ENCODE measurements around the gene PNPLA7.
"Not testable (repeated sequence)": the region's sequence is repeated elsewhere in the genome, so short reads cannot be mapped to it uniquely, and the experiment has no call there.

The PNPLA7 gene

DNA sequence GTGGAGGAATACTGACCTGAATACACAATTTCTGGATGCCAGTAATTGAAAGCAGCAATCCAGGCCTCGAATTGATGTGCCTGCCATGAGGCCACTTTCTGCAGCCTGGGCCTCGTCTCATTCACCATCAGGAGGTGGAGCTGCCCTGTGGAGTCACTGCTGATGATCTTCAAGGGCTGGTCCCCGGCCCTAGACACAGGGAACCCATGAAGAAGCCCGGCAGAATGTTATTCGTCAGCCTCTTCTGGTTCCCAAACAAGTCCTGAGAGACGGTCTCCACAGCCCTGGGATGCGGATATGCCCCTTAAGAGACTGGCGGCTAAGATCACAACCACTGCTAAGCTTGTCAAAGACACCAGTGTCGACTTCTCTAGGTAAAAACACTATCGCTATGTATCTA is 24.0 kb upstream of the PNPLA7 start:
- DNase-seq = no peak

DNA sequence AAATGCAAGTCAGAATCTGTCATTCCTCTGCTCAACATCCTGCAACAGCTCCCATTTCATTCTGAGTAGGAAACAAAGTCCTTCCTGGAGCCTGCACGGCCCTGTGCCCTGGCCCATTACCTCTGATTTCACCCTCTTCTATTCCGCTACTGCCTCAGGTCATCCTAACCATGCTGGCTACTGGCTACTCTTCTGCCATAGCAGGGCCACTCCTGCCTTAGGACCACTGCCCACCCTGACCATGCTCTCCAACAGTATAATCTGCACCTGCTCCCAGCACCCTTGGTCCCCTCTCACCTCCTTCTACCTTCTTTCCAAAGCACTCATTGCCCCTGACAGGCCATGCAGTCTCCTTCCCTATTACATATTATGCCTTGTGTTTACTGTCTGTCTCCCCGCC is 20.4 kb upstream of the PNPLA7 start:
- DNase-seq = no peak

DNA sequence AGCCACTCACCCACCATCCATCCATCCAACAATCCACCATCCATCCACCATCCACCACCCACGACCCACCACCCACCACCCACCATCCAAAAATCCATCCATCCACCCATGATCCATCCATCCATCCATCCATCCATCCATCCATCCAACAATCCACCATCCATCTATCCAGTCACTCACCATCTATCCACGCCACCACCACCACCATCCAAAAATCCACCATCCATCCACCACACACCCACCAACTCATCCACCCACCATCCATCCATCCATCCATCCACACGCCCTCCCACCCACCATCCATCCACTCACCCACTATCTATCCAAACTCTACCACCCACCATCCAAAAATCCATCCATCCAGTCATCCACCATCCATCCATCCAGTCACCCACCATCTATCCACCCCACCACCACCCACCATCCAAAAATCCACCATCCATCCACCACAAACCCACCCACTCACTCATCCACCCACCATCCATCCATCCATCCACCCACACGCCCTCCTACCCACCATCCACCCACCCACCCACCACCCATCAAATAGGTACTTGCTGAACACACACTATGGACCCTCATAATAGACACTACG is 19.5 kb upstream of the PNPLA7 start:
- DNase-seq = no peak

DNA sequence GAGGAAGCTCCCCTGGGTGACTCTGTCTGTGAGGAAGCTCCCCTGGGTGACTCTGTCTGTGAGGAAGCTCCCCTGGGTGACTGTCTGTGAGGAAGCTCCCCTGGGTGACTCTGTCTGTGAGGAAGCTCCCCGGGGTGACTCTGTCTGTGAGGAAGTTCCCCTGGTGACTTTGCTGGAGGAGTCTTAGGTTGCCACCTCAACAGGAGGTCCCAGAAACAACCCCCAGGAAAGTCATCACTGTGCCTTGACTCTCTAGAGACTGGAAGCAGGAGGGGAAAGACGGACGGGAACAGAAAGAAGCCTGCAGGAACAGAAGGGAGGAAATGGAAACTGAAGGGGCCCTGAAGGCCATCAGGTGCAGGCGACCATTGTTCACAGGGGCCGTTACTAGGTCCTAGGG is 18.2 kb upstream of the PNPLA7 start:
- DNase-seq = not testable (repeated sequence)

DNA sequence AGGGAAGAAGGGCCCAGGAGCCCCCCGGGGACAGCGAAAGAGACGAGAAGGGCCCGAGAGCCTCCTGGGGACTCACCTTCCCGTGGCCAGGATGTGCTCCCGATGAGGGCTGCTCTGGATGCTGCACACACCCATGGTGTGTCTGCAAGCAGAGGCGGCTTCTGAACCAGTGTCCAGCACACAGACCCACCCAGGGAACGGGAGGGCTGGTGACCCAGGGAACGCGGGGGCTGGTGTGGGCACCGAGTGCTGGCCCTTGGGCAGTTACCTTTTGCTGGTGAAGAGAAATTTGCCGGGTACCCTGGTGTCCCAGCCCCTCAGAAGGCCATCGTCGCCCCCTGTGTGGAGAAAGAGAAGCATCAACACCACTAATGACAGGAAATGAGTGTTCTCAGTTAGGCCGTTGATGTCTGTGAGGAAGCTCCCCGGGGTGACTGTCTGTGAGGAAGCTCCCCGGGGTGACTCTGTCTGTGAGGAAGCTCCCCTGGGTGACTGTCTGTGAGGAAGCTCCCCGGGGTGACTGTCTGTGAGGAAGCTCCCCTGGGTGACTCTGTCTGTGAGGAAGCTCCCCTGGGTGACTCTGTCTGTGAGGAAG is 14.7 kb upstream of the PNPLA7 start:
- no peak for DNase-seq

DNA sequence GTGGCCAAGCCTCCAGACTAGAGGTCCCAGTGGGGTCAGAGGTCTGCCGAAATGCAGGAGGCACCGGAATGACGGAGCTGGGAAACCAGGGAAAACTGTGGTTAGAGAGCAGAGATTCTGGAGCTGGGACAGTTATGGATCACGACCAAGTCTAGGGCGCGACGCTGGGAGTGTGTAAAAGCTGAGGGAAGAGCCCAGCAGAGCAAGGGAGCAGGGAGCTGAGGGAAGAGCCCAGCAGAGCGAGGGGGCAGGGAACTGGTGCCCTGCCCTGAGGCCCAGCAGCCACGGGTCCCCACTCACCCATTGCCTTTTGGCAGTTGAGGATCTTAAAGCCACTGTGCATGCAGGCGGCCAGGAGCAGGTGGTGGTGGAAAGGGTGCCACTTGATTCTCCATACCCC is 13.9 kb upstream of the PNPLA7 start:
- DNase-seq = no peak

DNA sequence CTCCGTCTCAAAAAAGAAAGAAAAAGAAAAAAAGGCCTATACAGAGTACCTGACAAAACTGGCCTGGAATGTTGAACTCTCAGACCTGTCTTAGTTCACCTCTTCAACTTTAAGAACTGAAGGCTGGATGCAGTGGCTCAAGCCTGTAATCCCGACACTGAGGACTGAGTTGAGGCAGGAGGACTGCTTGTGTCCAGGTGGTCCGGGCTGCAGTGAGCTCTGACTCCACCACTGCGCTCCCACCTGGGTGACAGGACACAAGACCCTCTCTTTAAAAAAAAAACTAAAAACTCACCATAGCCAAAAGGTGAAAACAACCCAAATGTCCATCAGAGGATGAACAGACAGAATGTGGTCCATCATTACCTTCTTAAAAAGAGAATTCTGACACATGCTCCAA is 7.9 kb upstream of the PNPLA7 start:
- DNase-seq = no peak

DNA sequence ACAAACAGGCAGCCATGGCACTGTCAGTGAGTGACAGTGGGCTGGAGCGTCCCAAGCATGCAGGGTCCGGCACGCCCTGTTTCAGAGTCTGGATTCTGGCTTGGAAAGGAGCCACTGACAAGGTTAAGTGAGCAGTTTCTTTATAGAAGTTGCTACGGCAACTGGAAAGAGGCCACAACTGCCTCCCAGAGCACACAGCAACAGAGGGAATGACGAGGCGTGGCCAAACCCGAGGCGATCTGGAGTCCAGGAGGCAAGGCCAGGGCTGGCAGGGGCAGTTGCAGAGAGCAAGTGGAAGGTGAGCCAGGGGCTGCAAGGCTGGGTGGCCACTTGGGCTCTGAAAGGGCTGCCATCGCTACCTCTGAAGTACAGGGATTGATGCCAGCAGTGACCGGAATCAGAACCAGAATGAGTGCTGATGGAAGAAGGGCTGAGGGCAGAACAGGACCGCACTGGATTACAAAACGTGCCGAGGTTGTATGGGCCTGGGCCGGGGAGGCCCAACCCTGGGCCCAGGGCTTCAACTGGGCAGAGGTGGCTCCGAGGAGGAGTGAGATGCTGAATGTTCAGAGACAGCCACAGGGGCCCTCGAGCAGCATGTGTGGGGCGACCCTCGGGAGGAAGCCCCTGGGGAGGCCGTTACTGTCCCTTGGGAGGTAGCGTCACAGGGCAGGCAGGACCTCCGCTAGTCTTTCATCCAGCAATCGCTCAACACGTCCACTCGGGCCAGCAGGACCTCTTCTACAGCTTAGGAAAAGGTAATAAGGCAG is 6.1 kb upstream of the PNPLA7 start:
- no peak for DNase-seq

DNA sequence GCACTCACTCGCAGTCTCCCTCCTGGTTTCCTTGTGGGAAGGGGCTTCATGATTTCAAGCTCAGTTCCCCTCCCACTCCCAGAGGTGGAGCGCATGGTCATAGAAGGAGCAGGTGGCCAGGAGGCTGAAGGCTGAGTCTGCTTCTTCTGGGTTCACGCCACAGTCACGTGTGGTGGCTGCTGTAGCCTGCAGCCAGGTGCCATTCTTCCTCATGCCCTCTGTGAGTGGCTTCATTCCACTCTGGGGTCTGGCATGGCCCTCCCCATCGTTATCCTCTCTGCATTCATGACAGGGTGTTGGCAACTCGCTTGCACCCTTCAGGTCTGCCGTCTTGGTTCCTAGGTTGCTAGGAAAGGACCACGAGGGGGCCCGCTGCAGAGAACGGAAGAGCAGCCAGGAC is 5.0 kb upstream of the PNPLA7 start:
- DNase-seq = no peak

DNA sequence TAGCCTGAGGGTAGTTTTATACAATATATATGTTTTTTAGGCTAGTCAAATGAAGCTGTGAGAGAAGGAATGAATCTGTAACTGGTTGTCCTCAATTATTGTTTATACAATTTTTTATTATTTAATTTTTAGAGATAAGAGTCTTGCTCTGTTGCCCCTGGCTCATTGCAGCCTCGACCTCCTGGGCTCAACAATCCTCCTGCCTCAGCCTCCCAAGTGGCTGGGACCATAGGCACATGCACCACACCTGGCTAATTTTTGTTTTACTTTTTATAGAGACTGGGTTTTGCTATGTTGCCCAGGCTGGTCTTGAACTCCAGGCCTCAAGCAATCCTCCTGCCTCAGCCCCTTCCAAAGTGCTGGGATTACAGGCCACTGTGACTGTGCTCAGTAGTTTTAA is 4.1 kb upstream of the PNPLA7 start:
- DNase-seq = no peak

DNA sequence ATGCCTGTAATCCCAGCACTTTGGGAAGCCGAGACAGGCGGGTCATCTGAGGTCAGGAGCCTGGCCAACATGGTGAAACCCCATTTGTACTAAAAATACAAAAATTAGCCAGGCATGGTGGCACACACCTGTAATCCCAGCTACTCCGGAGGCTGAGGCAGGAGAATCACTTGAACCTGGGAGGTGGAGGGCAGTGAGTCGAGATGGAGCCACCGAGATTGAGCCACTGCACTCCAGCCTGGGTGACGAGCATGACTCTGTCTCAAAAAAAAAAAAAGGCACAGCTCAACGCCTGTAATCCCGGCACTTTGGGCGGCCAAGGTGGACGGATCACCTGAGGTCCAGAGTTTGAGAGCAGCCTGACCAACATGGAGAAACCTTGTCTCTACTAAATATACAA is 3.5 kb upstream of the PNPLA7 start:
- not testable (repeated sequence) for DNase-seq

DNA sequence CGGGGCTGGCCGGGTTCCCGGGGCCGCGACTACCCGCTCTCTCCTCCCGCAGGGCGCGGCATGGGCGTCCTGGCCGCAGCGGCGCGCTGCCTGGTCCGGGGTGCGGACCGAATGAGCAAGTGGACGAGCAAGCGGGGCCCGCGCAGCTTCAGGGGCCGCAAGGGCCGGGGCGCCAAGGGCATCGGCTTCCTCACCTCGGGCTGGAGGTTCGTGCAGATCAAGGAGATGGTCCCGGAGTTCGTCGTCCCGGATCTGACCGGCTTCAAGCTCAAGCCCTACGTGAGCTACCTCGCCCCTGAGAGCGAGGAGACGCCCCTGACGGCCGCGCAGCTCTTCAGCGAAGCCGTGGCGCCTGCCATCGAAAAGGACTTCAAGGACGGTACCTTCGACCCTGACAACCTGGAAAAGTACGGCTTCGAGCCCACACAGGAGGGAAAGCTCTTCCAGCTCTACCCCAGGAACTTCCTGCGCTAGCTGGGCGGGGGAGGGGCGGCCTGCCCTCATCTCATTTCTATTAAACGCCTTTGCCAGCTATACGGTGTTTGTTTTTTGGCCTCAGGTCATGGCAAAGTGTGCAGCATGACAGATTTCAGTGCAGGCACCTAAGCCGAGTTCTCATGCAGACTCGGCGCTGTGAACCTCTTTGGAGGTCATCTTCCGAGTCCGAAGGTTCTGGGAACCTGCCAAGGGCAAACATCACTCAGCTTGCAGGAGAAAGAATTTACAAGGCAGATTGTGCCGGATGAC is 2.0 kb upstream of the PNPLA7 start:
- DNase-seq = no peak

DNA sequence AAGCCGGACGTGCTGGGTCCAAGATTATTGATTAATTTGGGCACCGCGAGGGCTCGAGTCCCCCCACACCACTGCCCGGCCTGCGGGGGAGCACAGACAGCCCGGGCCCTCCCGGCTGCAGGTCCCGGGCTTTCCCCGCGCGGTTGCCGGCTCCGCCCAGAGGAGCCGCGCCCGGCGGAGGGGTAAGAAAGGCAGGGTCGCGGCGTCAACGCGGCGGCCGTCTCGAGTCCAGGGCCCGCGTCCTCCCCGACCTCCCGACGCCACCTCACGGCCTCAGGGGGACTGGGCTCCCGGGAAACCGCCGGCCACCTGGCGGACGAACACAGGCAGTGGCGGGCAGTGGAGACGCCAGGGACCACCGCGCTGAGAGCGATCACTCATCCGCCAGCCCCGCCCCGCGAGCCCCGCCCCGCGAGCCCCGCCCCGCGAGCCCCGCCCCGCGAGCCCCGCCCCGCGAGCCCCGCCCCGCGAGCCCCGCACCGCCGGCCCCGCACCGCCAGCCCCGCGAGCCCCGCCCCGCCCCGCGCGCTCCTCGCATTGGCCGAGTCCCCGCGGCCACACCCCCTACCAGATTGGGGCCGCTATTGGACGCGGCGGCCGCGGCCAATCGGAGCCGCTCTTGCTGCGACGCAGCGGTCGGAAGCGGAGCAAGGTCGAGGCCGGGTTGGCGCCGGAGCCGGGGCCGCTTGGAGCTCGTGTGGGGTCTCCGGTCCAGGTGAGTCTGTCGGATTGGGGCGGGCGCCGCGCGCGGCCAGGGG is 1.2 kb upstream of the PNPLA7 start, which contains the start of gene MRPL41:
Gene MRPL41, plus strand, starts transcription at position 616 of the 758 bp plus-strand sequence. CDS start 203 bp downstream, outside the sequence.
- peak; percentile 86 for DNase-seq

DNA sequence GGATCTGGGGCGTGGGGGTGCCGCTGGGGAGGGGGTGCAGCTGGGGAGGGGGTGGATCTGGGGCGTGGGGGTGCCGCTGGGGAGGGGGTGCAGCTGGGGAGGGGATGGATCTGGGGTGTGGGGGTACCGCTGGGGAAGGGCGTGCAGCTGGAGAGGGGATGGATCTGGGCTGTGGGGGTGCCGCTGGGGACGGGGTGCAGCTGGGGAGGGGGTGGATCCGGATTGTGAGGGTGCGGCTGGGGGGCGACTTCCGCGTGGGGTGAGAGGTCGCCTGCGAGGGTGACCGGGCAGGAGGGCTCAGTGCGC is 709 bp upstream of the PNPLA7 start:
- DNase-seq = not testable (repeated sequence)

DNA sequence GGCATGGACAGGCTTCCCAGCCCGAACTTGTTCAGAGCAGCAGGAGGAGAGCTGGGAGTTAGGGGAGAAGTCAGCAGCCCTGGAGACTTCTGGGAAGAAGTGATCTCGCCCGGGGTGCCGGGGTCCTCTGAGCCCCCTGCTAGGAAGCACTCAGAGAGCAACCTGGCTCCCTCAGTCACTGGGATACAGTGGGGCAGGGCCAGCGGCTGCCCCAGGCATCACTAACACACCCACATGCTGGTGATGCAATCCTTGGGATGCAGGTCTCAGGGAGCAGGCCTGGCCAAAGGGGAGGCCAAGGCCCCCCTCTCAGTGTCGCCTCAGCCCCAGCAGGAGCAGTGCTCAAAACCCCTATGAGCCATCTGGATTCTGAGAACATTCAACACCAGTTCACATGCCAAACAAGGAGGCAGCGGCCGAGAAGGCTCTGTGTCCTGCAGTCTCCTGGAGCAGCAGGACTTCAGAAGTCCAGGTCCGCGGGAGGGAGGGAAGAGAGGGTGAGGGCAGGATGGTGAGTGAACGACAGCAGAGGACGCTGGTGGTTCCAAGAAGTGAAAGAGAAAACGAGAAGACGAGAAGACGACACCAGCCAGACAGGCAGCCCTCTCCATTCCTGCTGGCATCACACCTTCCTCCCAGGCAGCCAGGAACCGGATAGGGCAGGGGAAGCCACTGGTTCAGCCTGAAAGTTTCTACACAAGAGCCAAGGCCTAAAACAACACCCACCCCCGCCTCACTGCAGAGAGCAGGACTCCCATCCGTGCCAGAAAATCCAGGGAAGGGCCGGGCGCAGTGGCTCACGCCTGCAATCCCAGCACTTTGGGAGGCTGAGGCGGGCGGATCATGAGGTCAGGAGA is 2.3 kb downstream of the PNPLA7 start:
- DNase-seq = no peak

DNA sequence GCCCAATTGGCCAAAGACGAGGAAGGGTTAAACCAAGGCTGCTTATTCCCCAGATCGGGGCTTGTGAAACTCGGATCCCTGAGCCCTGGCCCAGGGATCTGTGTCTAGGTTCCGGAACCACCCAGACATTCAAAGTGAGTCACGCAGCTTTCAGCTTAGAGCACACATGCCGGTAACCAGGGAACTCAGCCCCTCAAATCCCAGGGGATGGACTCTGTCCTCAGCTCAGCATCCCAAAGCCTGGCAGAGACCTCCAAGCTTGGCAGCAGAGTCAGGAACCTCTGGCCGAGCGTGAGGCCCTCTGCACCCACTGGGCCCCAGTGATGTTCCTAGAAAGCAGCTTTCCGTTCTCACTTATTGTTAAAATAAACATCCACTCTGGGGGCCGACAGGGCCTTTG is 5.1 kb downstream of the PNPLA7 start:
- no peak for DNase-seq

DNA sequence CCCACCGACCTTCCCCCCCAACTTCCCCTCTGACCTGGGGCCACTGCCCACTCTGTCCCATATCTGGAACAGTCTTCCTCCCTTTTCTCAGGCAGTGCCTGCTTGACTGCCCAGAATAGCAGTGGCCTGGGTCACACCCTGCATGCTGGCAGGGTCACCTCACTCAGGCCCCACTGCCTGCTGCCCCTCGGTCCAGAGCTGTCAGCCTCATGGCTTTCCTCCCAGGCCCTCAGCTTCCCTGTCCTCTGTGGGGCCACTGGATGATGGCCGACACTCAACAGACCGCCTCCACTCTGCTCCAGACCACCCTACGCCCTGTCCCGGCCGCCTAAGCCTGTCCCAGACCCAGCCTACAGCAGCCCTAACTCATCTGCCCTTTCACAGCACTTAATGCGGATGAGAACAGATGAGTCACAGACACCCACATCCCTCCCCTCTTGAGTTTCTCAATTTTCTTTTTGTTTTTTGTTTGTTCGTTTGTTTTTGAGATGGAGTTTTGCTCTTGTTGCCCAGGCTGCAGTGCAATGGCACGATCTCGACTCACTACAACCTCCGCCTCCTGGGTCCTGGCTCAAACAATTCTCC is 5.9 kb downstream of the PNPLA7 start:
- DNase-seq = no peak

DNA sequence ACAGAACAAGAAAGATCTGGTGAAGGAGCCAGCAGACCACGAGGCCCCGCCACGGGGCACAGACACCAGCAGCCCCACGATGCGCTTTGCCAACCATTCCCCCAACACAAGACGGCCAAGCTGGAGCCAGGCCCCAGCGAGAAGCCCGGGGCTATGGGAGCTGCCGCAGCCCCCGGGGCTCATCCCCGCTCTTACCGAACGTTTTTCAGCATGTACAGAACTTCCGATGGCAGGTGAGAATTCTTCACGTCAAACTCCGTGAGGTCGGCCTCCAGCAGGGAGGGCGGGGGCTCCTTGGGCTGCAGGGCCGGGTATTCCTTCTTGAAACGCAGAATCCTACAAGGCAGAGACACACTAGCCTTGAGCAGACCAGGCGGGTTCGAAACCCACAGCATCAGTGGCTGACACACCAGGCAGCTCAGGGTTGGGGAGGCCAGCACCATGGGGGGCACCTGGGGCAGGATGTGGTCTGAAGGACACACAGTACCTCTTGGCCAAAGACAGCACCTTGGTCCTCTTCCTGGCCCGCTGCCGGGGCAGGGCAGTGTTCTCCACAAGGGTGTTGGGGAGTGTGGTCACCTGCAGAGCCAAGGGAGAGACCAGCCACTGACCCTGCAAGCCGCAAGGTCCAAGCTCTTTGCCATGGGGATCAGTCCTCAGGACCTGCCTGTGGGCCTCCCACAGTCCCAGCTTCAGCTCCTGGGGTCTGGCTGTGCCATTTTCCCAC is 6.8 kb downstream of the PNPLA7 start:
- DNase-seq = no peak

DNA sequence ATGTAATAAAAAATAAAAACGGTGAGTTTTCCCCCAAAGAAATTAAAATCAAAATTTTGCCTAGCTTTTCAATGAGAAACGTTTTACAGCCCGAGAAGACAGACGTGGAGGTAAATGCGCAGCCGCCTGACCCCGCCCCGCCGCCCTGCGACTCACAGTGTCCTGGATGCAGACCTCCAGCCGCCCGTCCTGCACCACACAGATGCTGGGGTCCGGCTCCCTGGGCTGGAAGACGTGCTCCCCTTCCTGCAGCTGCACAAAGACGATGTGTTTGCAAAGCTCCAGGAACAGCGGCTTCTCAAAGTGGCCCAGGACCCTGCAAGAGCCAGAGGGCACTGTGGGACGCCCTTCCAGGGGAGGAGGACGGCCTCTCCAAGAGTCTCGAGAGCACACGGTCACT is 7.7 kb downstream of the PNPLA7 start:
- no peak for DNase-seq

DNA sequence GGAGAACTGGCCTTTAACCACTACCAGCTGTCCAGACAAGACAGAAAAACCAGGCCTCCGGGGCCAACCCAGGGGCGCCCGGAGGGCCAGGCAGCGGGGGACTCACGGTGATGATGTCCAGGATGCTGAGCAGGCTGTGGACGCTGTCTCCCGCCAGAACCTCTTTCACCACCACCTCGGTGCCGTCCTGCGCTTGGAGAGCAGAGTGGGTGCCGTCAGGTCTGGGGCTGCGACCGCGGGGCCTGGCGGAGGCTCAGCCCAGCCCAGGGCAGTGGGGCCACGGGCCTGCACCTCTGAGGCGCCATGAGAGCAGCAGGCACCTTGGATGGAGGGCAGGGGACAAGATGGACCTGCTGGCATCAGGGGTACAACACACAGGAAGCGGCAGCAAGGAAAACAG is 9.7 kb downstream of the PNPLA7 start:
- no peak for DNase-seq

DNA sequence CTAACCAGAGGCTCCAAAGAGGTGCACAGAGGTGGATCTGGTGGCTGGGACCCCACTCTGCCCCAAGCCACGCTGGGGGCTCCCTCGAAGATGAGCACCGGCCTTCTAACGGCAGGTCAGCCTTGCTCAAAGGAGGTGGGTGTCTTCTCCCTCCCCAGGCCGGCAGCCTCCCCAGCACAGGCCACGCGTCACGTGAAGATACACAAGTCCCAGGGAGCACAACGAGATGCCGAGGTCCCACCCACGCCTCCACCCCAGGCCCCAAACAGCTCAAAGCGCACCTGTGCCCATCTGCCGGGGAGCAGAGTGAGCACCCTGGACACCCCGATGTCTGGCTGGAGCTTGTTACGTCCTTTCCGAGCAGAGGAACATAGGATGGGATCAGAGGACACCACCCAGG is 12.1 kb downstream of the PNPLA7 start:
- no peak for DNase-seq
